ENCODE measurements around the gene SLC9C1.

DNA sequence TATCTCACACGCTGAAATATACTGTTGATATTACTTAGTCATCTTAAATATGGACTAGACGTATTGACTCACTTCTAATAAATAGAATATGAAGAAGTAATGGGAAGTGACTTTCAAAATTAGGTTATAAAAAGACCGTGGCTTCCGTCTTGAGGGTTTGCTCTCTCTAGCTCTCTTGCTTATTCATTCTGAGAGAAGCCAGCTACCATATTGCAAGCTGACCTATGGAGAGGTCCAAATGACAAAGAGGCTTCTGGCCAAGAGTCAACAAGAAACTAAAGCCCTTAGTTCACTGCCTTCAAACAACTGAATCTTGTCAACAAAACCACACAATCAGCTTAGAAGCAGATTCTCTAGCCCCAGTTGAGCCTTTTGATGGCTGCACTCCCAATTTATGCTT, 46.1 kb downstream of the SLC9C1 start:
- TF ChIP-seq, protein P1, sequence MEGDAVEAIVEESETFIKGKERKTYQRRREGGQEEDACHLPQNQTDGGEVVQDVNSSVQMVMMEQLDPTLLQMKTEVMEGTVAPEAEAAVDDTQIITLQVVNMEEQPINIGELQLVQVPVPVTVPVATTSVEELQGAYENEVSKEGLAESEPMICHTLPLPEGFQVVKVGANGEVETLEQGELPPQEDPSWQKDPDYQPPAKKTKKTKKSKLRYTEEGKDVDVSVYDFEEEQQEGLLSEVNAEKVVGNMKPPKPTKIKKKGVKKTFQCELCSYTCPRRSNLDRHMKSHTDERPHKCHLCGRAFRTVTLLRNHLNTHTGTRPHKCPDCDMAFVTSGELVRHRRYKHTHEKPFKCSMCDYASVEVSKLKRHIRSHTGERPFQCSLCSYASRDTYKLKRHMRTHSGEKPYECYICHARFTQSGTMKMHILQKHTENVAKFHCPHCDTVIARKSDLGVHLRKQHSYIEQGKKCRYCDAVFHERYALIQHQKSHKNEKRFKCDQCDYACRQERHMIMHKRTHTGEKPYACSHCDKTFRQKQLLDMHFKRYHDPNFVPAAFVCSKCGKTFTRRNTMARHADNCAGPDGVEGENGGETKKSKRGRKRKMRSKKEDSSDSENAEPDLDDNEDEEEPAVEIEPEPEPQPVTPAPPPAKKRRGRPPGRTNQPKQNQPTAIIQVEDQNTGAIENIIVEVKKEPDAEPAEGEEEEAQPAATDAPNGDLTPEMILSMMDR (IDR thresholded peaks at IDR 0.05; ENCODE audit: low read depth, low read length, poor library complexity, severe bottlenecking) = no peak
- TF ChIP-seq EZH2phosphoT487 (IDR thresholded peaks at IDR 0.05; ENCODE audit: borderline replicate concordance, low read length) = no peak

All from DOHH2 (cell line).